Adrenal gland (tissue), 12 donors: ENCODE data around the gene CRISPLD2. TPM values are rescaled to one million over a fixed set of nuclear protein-coding genes. Genes with fewer than 3 reads are reported as not detected.

Experiments used
- DNase-seq, 7 donors: peaks; one replicate each; pipeline ENCODE4 v3.0.0-alpha.2; 2019 to 2020
- H3K27ac ChIP-seq, 5 donors: fragments of 200-600 bp; sonication (generic) in 4 of 5; 1 replicate in 3 of 5; 2 replicates in 2 of 5; pipeline versions ENCODE4 v1.5.1 to v1.8.0; 2016 to 2020; ENCODE audit warnings: mild to moderate bottlenecking in 1 of 5
- H3K27me3 ChIP-seq: fragments of 200-600 bp; 2 replicates; pipeline ENCODE4 v1.8.0; 2021
- H3K36me3 ChIP-seq, 2 donors: fragments of 200-600 bp; replicated peaks in 1 of 2; 1 replicate in 1 of 2; 2 replicates in 1 of 2; pipeline versions ENCODE4 v1.5.1 to v1.8.0; 2018 to 2022
- H3K4me1 ChIP-seq, 2 donors: fragments of 200-600 bp; replicated peaks in 1 of 2; 1 replicate in 1 of 2; 2 replicates in 1 of 2; pipeline versions ENCODE4 v1.5.1 to v1.8.0; 2018 to 2021
- H3K4me3 ChIP-seq, 4 donors: fragments of 200-600 bp; sonication (generic) in 3 of 4; one replicate each; pipeline ENCODE4 v1.5.1; 2016 to 2018
- H3K9me3 ChIP-seq, 3 donors: fragments of 200-600 bp; sonication (generic) in 1 of 3; replicated peaks in 1 of 3; 1 replicate in 2 of 3; 2 replicates in 1 of 3; pipeline versions ENCODE4 v1.5.1 to v1.8.0; 2016 to 2021
- POLR2A ChIP-seq, 2 donors: fragments of 450-650 bp; IDR thresholded peaks; one replicate each; pipeline ENCODE4 v1.6.1; 2017; ENCODE audit warnings: antibody characterized with exemption in 2 of 2, mild to moderate bottlenecking in 2 of 2, moderate library complexity in 1 of 2
- WGBS, 4 donors: extraction: QIAGEN DNeasy Blood & Tissue Kit in 2 of 4; methylation state at CpG; one replicate each; pipeline versions ENCODE4 v1.1.5 to v1.1.7; 2013 to 2017; 5-methylcytosine and 5-hydroxymethylcytosine counted together
- intact Hi-C, 2 donors: fragments of 100-400 bp; cut with DNase I; formaldehyde crosslinking; loops; one replicate each; pipeline versions ENCODE4 v1.14.1 to v1.15.0; 2022 to 2023
- polyA plus RNA-seq, 3 donors: library from polyadenylated mRNA; stranded (reverse); fragments of 200-250 nt in 2 of 3; fragments of 350-450 nt in 1 of 3; fragmentation: Illumina TruSeq in 1 of 3; extraction: RNeasy Lipid Tissue Mini Kit (QIAGEN cat#74804) in 1 of 3; gene quantifications; one replicate each; pipeline ENCODE4 v1.2.3, GENCODE V29; 2013 to 2014
- total RNA-seq, 9 donors: library from RNA; depleted of rRNA in 4 of 9; stranded (reverse); fragments of >200 nt in 4 of 9; fragments of 120-200 nt in 1 of 9; fragmentation: NEBNext Ultra II Directional in 1 of 9; extraction: Animal tissue kit (Norgen Biotek cat#: 25700) in 1 of 9; gene quantifications; one replicate each; pipeline versions ENCODE4 v1.1.0 to v1.2.4, GENCODE V29; 2013 to 2023
- TF ChIP-seq, protein P1 (sequence below), 6 experiments: fragments of 450-650 bp in 4 of 6; fragments of 200-600 bp in 2 of 6; sonication (generic) in 1 of 6; IDR thresholded peaks; 1 replicate in 5 of 6; 2 replicates in 1 of 6; pipeline versions ENCODE4 v1.5.1 to v1.8.0; 2016 to 2021; ENCODE audit warnings: antibody characterized with exemption in 6 of 6, mild to moderate bottlenecking in 2 of 6, moderate library complexity in 1 of 6
- donor health status: healthy with polysubstance abuse.
- donor health status: Bipolar disorder and iron deficiency.
- donor health status: DM: yes; HTN: yes; CAD: no.
- donor health status: DM: no; HTN: no; CAD: no.
- donor health status: DM: no; HTN: no; CAD: no.
- donor health status: DM: yes; HTN: yes; CAD: no.

CRISPLD2 gene
- total and polyA plus RNA-seq, 12 donors = 2.1 to 362 (median 57.5) TPM

DNA sequence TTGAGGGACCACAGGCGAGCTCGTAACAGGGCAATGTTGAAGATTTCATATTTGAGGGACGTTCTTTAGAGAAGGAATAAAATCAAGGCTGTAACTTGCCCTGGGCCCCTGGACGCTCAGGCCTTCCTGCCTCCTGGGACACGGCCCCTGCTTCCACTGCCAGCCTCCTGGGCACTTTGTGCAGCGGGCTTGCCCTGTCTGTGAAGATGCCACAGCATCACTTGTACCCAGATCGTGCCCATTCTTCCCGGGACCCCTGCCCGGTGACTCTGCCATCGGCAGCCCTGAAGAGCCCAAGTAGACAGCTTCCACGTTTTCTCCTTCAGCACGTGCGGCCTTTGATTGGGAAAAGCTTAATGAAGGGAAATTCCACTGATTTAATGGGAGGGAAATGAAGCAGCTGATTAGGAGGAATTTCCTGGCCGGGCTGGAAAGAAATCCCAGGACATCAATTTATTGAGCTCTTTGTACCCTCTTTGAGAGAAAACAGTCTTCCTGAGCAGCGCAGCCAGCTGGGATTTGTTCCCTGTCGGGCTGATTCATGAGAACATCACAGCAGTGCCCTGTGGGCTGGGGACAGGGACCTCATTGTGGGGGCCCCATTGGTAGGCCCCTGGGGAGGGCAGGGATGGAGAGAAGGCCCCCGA, 71.5 kb downstream of the CRISPLD2 start:
- DNase-seq = no peak
- WGBS, 4 donors = 70 to 88% (median 77%) methylated on average over 12 to 17 of the region's 17 CpGs
- TF ChIP-seq, protein P1, sequence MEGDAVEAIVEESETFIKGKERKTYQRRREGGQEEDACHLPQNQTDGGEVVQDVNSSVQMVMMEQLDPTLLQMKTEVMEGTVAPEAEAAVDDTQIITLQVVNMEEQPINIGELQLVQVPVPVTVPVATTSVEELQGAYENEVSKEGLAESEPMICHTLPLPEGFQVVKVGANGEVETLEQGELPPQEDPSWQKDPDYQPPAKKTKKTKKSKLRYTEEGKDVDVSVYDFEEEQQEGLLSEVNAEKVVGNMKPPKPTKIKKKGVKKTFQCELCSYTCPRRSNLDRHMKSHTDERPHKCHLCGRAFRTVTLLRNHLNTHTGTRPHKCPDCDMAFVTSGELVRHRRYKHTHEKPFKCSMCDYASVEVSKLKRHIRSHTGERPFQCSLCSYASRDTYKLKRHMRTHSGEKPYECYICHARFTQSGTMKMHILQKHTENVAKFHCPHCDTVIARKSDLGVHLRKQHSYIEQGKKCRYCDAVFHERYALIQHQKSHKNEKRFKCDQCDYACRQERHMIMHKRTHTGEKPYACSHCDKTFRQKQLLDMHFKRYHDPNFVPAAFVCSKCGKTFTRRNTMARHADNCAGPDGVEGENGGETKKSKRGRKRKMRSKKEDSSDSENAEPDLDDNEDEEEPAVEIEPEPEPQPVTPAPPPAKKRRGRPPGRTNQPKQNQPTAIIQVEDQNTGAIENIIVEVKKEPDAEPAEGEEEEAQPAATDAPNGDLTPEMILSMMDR (IDR thresholded peaks at IDR 0.05) = no peak
- no peak for TF ChIP-seq POLR2A (IDR thresholded peaks at IDR 0.05)

DNA sequence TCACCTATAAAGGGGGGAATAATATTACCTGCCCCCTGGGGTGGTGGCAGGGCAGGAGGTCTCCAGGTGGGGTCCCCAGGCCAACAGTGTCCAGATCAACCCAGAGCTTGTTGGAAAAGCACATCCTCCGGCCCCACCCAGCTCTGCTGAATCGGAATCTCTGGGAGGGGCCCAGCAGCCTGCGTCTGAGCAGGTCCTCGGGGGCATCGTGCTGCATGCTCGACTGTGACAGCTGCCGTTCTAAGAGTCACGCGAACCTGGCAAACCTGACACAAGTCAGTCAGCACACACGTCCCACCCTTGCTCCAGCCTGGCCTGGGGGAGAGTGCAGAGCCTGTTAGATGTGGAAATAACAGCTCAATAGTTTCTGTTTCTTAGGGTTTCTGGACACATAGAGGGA, 72.3 kb downstream of the CRISPLD2 start:
- H3K4me1 ChIP-seq = no peaks in the 10 kb centered on the region
- no peak for DNase-seq
- no peaks in the 10 kb centered on the region for H3K9me3 ChIP-seq
- H3K4me3 ChIP-seq = no peak overlapping the region
- H3K27ac ChIP-seq = peak overlapping the region in 2 of 5 donors; percentile 41 to 78
- TF ChIP-seq, protein P1 (IDR thresholded peaks at IDR 0.05) = no peak
- TF ChIP-seq POLR2A (IDR thresholded peaks at IDR 0.05) = no peak
- WGBS, 4 donors = 69 to 91% (median 82%) methylated on average over 5 to 10 of the region's 10 CpGs
- intact Hi-C loops = no loop called here
- no peaks in the 10 kb centered on the region for H3K36me3 ChIP-seq
- peaks cover 9% of the 10 kb centered on the region for H3K27me3 ChIP-seq

More for the DNA sequence above, 71.5 kb downstream of the CRISPLD2 start:
- no peaks in the 10 kb centered on the region for H3K36me3 ChIP-seq
- H3K9me3 ChIP-seq = no peaks in the 10 kb centered on the region
- peak overlapping the region in 2 of 5 donors; percentile 45 to 78 for H3K27ac ChIP-seq
- peaks cover 9% of the 10 kb centered on the region for H3K27me3 ChIP-seq
- intact Hi-C loops = no loop called here
- no peak overlapping the region for H3K4me3 ChIP-seq
- no peaks in the 10 kb centered on the region for H3K4me1 ChIP-seq

DNA sequence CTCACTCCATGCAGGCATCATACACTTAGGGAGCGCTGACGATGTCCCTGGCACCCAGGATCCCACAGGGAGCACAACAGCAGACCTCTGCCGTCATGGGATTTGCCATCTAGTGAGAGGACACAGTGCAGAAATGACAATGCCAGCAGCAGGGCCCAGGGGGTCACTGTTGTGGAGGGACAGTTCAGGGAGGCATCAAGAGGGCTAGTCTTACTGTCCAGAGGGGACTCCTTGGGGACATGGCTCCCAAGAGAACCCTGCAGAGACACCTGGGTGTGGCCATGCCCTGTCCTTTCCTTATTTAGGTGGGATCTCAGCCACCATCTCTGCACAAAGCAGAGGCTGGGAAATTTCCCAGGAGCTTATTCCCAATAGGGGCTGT, 73.7 kb downstream of the CRISPLD2 start:
- 92 to 100% (median 95%) methylated on average over 3 of the region's 3 CpGs for WGBS, 4 donors
- H3K4me1 ChIP-seq = no peaks in the 10 kb centered on the region
- no peaks in the 10 kb centered on the region for H3K9me3 ChIP-seq
- H3K4me3 ChIP-seq = no peak overlapping the region
- no peaks in the 10 kb centered on the region for H3K36me3 ChIP-seq
- DNase-seq = no peak
- peaks cover 9% of the 10 kb centered on the region for H3K27me3 ChIP-seq
- intact Hi-C loops = no loop called here
- no peak for TF ChIP-seq POLR2A (IDR thresholded peaks at IDR 0.05)
- TF ChIP-seq, protein P1 (IDR thresholded peaks at IDR 0.05) = no peak
- peak overlapping the region in 2 of 5 donors; percentile 44 to 71 for H3K27ac ChIP-seq

DNA sequence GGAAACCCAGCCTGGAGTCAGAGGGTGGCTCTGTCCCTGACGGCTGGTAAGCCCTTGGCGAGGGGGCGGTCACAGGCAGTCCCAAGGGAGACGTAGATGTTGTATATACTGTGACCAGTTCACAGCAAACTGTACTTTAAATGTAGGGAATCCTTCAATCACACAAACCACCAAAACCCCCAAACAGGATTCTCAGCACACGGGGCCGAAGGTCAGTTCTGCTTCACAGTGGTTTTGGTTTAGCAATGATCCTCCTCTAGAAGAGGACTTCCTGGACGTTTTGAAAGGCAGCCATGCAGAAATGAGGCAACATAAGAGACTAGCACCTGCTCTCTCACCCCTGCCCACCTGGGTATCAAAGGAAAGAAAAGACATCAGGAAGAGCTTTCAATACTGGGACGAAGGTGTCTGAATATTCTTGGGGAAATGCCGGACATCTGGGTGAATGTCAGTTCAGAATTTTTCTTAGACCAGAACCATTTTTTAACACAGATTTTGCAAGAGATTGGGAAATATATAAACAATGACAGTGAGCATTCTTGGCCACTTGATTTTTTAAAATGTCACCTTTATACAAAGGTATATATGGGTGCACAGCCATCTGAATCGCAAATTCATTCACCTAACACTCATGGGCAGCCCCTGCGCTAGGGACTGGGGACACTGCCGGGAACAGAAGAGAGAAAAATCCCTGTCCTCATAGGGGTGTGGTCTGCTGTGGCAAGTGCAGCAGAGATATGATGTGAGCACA, 74.2 kb downstream of the CRISPLD2 start:
- H3K27ac ChIP-seq = peak overlapping the region in 2 of 5 donors; percentile 44 to 71
- intact Hi-C loops = no loop called here
- WGBS, 4 donors = 74 to 83% (median 80%) methylated on average over 10 to 12 of the region's 12 CpGs
- H3K4me1 ChIP-seq = no peaks in the 10 kb centered on the region
- no peak overlapping the region for H3K4me3 ChIP-seq
- peaks cover 9% of the 10 kb centered on the region for H3K27me3 ChIP-seq
- H3K9me3 ChIP-seq = no peaks in the 10 kb centered on the region
- no peaks in the 10 kb centered on the region for H3K36me3 ChIP-seq
- DNase-seq = no peak
- TF ChIP-seq, protein P1 (IDR thresholded peaks at IDR 0.05) = no peak
